ENCODE data around the gene XRCC6.

Gene XRCC6

DNA sequence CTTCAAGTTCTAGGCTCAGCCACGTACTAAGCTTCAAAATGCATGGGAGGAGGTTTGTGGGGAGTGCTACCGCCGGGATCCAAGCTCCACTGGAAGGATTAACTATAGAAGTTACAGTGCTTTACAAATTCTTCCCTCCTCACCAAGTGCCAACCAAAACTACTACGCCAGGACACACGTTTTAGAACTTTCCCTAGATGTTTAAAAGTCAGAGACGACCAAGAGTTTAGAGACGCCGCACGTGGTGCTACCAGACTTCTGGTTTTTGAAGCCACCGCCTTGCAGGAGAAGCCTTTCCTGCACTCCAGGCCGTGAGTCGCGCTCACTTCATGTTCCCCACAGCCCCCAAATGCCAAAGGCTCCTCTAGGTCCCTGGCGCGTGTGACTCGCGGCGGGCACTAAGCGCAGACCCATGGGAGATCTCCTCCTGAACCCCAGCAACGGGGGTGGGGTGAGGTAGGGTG is 66.8 kb downstream of the XRCC6 start:
- H3K27ac ChIP-seq: peak overlapping the region; percentile 91
- no peak for TF ChIP-seq ZFX (IDR thresholded peaks at IDR 0.05; ENCODE audit: borderline replicate concordance)
- TF ChIP-seq, protein P1, sequence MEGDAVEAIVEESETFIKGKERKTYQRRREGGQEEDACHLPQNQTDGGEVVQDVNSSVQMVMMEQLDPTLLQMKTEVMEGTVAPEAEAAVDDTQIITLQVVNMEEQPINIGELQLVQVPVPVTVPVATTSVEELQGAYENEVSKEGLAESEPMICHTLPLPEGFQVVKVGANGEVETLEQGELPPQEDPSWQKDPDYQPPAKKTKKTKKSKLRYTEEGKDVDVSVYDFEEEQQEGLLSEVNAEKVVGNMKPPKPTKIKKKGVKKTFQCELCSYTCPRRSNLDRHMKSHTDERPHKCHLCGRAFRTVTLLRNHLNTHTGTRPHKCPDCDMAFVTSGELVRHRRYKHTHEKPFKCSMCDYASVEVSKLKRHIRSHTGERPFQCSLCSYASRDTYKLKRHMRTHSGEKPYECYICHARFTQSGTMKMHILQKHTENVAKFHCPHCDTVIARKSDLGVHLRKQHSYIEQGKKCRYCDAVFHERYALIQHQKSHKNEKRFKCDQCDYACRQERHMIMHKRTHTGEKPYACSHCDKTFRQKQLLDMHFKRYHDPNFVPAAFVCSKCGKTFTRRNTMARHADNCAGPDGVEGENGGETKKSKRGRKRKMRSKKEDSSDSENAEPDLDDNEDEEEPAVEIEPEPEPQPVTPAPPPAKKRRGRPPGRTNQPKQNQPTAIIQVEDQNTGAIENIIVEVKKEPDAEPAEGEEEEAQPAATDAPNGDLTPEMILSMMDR (IDR thresholded peaks at IDR 0.05): no peak

DNA sequence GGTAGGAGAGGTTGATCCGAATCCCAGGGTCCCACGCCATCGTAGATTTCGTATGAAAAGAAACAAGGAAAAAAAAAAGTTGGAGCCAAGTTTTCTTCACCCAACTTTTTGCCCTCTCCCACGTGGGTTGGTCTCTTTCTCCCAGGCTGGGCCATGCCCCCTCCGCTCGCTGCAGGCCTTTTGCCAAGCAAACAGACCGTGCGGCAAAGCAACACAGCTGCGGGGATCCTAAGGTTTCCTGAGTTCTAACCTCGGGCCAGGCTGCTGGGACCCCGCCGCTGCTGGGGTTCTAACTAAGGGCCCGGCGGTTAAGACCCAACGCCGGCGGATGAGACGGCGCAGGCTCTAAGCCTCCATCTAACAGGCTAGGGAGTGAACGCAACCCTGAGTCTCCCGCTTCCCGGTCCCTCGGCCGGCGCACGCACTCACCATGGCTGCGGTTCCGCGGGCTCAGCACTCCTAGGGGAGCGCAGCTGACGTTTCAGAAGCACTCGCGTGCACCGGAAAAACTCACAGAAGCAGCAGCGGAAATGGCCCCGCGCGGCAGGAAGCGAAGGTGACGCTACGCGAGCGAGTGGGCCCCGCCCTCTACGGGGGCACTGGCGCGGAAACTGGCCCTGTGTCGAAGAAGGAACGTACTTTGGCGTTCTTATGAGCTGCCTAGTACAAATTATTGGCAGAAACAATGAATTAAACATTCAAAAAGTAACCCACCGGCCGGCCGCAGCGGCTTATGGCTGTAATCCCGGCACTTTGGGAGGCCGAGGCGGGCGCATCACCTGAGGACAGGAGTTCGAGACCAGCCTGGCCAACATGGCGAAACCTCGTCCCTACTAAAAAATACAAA is 67.5 kb downstream of the XRCC6 start, which contains the start of gene SNU13:
Gene SNU13, minus strand, starts transcription at position 503 of the 847 bp plus-strand sequence. Its CDS starts 71 bp downstream, at position 432.
- TF ChIP-seq, protein P1 (IDR thresholded peaks at IDR 0.05): no peak; the same call in 1 of the 2 replicates
- TF ChIP-seq ZFX (IDR thresholded peaks at IDR 0.05; ENCODE audit: borderline replicate concordance): no peak
- H3K27ac ChIP-seq: peak within 1 kb of the TSS; percentile 91

DNA sequence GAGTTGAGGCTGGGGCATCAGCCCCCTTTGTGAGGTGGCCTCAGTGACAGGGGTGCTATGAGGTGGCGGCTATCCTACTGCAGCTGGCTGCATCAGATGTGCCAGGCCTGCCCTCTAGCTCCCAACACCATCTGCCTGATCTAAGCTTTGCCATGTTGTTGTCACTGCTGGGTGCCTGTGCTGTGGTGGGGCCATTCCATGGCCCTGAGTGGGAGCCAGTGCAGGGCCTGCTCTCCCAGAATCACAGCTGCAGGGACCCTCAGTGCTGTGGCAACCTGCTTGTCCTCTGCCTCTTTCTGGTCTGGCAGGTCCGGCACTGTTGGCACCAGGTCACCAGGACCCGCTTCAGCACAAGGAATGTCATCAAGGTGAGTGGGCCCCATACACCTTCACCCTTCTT is 69.4 kb downstream of the XRCC6 start:
- TF ChIP-seq ZFX (IDR thresholded peaks at IDR 0.05; ENCODE audit: borderline replicate concordance): no peak
- TF ChIP-seq, protein P1 (IDR thresholded peaks at IDR 0.05): no peak
- H3K27ac ChIP-seq: no peak overlapping the region

DNA sequence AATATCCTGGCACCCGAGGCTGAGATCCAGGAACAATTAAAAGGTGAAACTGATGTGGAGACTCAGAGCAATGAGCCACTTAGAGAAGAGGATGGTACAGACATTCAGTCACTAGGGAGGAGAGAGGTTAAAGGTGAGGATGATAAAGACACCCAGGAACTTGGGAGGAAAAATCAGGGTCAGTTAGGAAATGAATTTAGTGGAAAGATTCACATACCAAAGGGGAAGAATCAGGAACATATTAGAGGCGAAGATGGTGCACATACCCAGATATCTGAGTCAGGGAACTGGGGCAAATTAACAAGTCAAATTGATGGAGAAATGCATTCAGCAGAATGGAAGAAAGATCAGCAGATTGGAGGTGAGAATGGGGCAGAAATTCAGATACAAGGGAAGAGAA is 74.1 kb downstream of the XRCC6 start:
- TF ChIP-seq, protein P1 (IDR thresholded peaks at IDR 0.05): no peak
- TF ChIP-seq ZFX (IDR thresholded peaks at IDR 0.05; ENCODE audit: borderline replicate concordance): no peak
- no peak overlapping the region for H3K27ac ChIP-seq

DNA sequence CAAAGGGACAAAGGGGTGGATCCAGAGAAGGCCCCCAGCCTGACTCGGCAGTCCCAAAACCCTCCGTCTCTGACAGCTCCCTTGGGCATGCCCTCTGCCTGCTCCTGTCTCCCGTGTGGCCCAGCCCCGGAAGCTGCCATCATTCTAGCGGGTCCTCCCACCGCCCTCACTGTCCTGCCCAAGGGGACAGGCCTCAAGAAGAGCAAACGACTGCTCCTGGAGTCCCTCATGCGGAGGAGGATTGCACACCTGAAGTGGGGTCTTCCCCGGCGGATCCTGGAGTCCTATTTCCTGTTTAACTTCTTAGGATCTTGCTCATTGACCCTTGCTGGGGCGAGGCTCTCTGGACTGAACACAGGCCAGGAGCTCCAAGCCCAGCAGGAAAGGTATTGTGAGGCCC is 75.6 kb downstream of the XRCC6 start:
- TF ChIP-seq ZFX (IDR thresholded peaks at IDR 0.05; ENCODE audit: borderline replicate concordance): no peak
- TF ChIP-seq, protein P1 (IDR thresholded peaks at IDR 0.05): no peak
- no peak overlapping the region for H3K27ac ChIP-seq

DNA sequence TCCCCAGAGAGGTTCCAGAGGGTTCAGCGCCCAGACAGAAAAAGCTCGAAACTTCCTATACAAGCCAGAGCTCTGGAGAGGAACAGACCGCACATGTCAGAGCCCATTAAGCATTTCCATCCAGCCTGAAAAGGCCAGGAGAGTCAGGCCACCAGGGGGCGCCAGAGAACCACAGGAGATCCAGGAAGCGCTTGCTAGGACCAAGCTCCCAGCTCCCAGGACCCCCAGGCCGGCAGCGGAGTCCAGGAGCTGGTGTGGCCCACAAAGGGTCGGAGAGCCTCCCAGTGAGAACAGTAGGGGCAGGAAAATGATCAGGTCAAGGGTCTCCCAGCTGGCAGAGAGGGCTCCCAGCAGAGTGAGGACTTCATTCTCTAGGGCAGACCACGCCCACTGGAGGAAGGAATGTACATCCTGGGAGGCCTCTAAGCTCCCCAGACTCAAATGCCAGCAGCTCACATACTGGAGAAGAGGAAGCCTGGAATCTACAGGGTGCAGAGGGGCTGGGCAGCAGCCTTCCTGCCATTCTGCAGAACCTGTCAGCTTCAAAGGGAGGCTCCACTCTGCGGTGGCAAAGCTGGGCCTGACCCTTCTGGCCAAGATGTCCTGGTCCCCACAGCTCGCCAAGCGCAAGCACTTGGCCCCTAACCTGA is 76.2 kb downstream of the XRCC6 start:
- no peak overlapping the region for H3K27ac ChIP-seq
- no peak for TF ChIP-seq ZFX (IDR thresholded peaks at IDR 0.05; ENCODE audit: borderline replicate concordance)
- TF ChIP-seq, protein P1 (IDR thresholded peaks at IDR 0.05): peak; percentile 97

All from 22Rv1 (cell line).